ENCODE results near the gene NF1.
A peak's percentile ranks its signal among the peaks of the same experiment; 100 is the strongest.

Gene NF1

DNA sequence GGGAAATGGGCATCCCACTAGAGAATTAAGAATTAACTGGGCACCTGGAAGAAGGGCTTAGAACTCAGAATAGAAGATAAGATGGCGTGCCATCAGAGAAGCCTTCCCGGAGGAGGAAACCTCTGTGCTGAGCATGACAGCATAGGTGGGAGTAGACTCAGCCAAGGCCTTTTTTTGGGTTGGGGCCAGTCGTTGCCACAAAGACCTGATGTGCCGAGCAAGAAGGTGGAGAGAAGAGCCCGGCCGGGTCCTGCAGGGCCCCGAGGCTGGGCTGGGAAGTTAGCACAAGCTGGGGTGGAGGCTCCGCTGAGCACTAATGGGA is 295.6 kb downstream of the NF1 start:
- DNase-seq (ENCODE audit: low read depth) = no peak
- H3K4me3 ChIP-seq (ENCODE audit: low read length) = no peak overlapping the region
- TF ChIP-seq, protein P1, sequence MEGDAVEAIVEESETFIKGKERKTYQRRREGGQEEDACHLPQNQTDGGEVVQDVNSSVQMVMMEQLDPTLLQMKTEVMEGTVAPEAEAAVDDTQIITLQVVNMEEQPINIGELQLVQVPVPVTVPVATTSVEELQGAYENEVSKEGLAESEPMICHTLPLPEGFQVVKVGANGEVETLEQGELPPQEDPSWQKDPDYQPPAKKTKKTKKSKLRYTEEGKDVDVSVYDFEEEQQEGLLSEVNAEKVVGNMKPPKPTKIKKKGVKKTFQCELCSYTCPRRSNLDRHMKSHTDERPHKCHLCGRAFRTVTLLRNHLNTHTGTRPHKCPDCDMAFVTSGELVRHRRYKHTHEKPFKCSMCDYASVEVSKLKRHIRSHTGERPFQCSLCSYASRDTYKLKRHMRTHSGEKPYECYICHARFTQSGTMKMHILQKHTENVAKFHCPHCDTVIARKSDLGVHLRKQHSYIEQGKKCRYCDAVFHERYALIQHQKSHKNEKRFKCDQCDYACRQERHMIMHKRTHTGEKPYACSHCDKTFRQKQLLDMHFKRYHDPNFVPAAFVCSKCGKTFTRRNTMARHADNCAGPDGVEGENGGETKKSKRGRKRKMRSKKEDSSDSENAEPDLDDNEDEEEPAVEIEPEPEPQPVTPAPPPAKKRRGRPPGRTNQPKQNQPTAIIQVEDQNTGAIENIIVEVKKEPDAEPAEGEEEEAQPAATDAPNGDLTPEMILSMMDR (conservative IDR thresholded peaks at IDR 0.05; ENCODE audit: low read depth, low read length) = no peak

DNA sequence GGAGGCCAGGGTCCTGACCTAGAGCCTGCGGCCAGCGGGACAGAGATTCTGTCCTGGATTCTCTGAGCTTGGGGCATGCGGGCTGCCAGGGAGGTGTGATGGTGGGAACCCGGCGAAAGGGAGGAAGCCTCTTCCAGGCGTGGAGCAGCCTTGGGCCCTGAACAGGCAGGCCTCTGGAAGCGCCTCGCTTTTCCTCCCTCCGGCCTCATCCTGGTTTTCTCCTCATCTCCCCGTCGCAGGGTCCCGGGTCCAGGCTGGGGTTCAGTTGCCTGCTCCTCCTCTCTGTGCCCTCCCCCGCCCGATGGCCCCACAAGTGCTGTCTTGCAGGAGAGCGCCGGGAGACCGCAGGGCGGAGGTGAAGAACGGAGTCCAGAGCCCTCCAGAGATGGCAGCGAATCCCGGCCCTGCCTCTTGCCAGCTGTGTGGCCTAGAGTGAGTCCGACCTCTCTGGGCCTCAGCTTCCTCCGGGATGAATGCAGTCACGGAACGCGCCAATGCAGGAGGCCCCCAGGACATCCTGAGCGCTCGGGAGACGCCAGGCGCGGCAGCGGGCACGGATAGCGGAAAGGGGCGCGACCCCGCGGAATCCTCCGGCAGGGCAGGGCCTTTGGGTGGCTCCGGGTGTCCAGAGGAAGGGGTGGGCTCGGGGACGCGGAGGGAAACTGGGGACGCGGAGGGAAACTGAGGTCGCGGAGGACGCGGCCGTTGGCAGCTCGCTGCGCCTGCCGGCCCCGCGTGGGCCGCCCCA is 296.1 kb downstream of the NF1 start:
- TF ChIP-seq, protein P1 (conservative IDR thresholded peaks at IDR 0.05; ENCODE audit: low read depth, low read length) = no peak
- no peak for DNase-seq (ENCODE audit: low read depth)
- peak overlapping the region; percentile 22 for H3K4me3 ChIP-seq (ENCODE audit: low read length)

DNA sequence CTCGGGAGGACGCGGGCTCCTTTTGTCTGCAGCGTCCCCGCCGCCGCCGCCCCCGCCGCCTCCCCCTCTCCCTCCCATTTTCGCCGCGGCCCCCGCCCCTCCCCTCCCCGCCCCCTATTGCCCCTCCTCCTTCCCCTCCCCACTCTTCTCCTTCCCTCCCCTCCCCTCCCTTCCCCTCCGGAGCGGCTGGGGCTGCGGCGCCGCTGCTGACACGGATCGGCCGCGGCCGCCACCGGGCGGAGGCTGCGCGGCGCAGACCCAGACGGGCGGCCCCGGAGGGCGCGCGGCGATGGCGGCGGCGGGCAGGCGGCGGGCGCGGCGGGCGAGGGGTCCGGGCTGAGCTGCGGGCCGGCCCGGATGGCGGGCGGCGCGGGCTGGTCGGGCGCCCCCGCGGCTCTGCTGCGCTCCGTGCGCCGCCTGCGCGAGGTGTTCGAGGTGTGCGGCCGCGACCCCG is 296.7 kb downstream of the NF1 start, which contains the start of gene RAB11FIP4:
TSS of gene RAB11FIP4 (plus strand) at position 180 of the 454 bp plus-strand sequence. CDS start at position 358, 178 bp downstream.
- DNase-seq (ENCODE audit: low read depth) = no peak
- TF ChIP-seq, protein P1 (conservative IDR thresholded peaks at IDR 0.05; ENCODE audit: low read depth, low read length) = no peak
- H3K4me3 ChIP-seq (ENCODE audit: low read length) = peak within 1 kb of the TSS; percentile 22

DNA sequence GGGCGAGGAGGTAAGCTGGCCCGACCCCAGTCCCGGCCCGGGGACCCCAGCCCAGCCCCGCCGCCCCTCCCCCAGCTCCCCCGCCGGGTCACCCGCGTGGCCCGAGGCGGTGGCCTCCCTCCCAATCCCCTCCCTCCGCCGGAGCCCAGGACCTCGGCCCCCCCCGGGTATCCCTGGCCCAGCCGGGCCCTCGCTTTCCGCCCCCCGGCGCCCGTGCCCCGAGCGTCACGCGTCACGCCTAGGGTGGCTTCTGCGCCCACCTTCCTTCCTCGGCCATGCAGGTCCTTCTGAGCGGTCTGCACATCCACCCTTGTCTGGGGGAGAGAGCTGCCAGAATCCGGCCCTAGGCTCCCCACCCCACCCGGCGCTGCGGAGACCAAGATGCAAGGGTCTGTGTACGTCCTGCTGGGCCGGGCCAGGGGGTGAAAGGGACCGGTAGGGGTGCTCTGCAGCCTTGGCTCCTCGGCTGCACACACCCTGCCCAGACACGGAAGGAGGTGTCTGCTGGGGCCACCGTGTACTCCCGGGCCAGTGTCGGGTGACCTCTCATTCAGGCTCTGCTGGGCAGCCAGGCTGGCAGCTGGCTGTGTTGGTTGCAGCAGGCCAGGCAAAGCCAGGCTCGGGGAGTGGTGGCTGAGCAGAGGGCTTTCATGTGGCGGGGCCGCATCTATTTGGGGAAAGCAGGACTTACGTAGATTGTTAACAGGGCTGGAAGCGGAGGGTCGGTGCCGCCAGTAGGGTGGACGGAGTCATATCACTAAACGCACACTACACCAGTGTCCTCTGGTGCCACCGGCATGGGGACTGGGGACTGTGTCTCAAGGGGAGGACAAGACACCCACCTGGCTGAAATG is 297.5 kb downstream of the NF1 start:
- TF ChIP-seq, protein P1 (conservative IDR thresholded peaks at IDR 0.05; ENCODE audit: low read depth, low read length) = no peak
- no peak for DNase-seq (ENCODE audit: low read depth)
- H3K4me3 ChIP-seq (ENCODE audit: low read length) = no peak overlapping the region

DNA sequence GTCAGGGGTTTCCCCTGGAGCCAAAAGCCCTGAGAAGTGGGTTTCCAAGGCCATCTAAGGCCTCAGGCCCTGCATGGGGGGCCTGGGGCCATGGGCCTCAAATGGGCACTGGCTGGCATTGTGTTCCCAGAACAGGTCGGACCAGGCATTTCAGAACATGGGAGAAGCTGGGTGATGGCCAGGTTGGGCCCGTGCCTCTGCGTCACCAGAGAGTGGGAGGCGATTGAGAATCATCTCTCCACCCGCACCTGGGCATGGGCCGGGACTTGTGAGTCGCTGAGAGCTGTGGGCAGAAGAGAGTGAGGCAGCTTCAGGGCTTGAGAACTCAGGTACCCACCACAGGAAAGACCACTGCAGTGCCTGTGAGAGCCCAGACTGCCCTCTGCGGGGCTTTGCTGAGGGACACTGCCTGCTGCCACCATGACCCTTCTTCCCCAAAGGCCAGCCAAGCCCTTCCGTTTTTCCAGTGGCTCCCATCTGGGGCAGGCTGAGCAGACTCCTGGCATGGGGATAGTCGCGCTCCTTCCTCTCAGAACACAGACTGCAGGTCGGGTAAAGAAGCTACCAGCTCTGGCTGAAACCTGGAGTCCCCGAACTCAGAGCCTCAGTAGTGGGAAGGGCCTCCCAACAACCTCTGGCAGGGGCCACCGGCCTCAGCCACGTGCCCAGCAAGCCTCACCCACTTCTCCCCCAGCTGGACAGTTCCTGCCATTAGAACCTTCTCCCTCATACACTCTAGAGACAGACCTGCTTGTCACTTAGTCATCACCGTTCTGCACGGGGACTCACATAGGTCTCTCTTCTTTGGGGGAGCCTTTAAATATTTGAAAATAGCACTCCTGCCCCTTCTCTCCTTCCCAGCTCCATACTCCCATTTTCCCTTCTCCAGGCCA is 298.3 kb downstream of the NF1 start:
- TF ChIP-seq, protein P1 (conservative IDR thresholded peaks at IDR 0.05; ENCODE audit: low read depth, low read length) = no peak
- no peak for DNase-seq (ENCODE audit: low read depth)
- no peak overlapping the region for H3K4me3 ChIP-seq (ENCODE audit: low read length)

DNA sequence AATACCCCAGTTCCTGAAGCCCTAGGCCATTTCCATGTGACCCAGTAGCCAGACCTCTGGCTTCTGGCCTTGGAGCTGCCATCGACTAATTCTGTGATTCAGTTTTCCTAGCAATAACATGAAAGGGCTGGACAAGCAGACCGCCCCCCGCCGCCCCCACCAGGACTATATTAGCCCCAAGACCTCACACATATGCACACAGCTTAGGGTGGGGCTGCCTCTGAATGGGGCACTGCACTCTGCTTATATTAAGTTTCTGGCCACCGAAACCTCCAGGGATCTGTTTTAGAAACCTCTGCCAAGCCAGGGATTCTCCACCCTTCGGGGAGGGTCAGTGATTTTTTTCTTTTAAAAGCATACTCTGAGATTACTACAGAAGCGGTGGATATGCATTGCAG is 299.0 kb downstream of the NF1 start:
- no peak for DNase-seq (ENCODE audit: low read depth)
- TF ChIP-seq, protein P1 (conservative IDR thresholded peaks at IDR 0.05; ENCODE audit: low read depth, low read length) = no peak
- H3K4me3 ChIP-seq (ENCODE audit: low read length) = no peak overlapping the region
